ENCODE measurements around the gene WDR18.
A peak's percentile ranks its signal among the peaks of the same experiment; 100 is the strongest.
"Not testable (repeated sequence)": the region's sequence is repeated elsewhere in the genome, so short reads cannot be mapped to it uniquely, and the experiment has no call there.

Gene WDR18

DNA sequence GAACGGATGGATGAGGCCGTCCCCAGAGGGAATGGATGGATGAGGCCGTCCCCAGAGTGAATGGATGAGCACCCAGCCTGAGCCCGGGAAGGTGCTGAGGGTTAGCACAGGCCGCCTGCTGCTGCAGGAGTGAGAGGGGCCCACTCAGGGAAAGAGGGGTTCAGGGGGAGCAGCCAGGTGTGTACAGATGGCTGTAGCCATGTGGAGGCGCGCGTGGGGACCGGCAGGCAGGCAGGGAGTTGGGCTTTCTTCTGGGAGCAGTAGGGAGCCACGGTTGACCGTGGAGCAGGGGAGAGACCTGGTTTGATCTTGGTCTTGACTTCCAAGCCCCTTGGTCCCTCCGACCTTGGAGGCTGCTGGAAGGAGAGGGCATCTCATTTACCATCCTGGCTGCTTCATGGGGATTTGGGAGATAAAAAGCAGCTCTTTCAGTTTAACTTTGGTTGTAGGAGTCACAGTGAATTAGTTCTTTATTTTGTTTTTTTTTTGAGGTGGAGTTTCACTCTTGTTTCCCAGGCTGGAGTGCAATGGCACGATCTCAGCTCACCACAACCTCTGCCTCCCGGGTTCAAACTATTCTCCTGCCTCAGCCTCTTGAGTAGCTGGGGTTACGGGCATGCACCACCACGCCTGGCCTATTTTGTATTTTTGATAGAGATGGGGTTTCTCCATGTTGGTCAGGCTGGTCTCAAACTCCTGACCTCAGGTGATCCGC lies 33.6 kb upstream of the WDR18 start:
- no peak for DNase-seq (ENCODE audit: low read depth)

DNA sequence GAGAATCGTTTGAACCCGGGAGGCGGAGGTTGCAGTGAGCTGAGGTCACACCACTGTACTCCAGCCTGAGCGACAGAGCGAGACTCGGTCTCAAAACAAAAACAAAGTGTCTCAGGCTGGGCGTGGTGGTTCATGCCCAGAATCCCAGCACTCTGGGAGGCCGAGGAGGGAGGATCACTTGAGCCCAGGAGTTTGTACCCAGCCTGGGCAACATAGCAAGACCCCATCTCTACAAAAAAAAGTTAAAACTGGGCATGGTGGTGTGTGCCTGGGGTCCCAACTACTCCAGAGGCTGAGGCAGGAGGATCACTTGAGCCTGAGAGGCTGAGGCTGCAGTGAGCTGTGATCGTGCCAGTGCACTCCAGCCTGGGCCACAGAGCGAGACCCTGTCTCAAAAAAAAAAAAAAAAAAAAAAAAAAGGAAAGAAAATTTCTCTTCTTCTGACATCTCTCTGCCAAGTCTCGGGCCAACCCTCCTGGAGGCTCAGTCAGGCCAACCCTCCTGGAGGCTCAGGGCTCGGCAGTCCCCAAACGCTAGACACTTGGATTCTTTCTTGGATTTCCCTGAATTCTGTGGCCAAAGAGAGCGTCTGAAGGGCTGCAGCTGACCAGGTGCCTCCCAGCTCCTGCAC lies 32.0 kb upstream of the WDR18 start:
- no peak for DNase-seq (ENCODE audit: low read depth)

DNA sequence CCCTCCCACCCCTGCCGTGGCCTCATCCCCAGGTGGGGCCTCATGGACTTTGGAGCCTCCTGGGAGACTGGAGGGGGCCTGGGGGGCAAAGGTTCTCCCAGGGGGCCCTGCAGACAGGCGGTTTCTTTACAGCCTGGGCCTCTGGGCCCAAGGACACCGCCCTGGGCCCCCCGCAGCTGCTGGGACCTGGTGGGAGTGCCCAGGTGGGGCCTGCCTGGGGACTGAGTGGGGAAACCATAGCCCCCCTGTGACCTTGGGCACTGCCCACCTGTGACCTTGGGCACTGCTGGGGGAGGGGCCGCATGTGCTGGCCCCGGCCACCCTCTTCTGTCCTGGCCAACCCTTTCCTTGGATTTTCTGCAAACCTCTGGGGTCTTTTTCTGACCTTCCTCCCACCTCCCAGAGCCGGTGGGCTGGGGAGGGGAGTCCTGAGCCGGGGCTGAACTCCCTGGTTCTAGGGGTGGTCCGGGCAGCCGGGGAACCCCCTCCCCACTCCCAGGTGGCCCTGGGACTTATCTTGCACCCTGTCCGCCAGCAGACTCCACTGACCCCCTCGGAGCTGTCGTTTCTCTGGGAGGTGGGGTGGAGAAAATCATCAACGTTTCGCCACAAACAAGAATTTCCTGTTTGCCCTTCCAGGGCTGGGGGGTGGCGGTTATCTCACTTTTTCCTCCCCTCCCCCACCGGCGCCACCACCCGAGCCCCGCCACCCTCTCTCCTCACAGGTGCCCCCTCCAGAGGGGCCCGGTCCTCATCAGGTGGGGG lies 31.3 kb upstream of the WDR18 start:
- DNase-seq (ENCODE audit: low read depth): no peak

DNA sequence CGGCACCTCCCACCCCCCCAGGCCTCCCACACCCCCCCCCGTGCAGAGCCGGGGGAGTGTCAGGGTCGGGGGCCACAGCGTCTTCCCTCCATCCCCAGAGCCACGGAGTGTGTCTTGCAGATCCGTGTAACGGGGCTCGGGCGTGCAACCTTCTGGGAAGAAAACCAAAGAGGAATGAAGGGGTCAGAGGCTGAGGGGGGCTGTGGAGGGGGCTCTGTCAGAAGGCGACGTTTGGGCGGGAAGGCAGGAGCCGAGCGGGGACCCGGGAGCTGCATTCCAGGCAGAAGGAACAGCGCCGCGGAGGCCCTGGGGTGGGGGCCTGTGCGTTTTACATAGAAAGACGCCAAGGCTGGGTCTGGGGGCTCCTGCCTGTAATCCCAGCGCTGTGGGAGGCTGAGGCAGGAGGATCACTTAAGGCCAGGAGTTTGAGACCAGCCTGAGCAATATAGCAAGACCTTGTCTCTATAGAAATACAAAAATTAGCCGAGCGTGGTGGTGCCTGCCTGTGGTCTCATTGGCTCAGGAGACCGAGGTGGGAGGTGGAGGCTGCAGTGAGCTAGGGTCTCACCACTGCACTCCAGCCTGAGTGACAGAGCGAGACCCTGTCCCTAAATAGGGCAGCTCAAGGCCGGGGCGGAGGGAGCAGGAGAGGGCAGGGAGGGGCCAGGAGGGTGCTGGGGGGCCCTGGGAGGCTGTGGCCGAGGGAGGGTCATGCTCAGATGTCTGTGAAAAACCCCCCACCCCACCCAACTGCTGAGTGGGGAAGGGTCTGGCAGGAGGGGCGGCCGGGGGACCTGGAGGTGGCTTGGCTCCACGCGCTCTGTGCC lies 30.5 kb upstream of the WDR18 start:
- DNase-seq (ENCODE audit: low read depth): no peak

DNA sequence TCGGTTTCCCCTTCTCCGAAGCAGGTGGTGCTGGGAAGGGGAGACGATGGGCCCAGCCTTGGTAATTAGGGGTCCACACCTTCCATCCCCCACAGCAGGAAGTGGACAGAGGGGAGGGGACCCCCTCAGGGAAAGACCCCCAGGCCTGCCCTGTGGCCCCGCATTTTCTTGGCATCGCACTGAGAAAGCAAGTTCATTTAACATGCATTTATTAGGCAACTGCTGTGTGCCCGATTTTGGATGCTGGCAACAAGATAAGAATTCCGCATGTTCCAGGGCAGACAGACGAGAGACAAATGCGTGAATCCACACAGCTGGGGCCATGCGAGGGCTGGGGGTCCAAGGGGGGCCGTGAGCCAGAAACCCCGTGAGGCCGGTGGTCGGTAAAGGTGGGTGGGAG lies 29.9 kb upstream of the WDR18 start:
- DNase-seq (ENCODE audit: low read depth): no peak

DNA sequence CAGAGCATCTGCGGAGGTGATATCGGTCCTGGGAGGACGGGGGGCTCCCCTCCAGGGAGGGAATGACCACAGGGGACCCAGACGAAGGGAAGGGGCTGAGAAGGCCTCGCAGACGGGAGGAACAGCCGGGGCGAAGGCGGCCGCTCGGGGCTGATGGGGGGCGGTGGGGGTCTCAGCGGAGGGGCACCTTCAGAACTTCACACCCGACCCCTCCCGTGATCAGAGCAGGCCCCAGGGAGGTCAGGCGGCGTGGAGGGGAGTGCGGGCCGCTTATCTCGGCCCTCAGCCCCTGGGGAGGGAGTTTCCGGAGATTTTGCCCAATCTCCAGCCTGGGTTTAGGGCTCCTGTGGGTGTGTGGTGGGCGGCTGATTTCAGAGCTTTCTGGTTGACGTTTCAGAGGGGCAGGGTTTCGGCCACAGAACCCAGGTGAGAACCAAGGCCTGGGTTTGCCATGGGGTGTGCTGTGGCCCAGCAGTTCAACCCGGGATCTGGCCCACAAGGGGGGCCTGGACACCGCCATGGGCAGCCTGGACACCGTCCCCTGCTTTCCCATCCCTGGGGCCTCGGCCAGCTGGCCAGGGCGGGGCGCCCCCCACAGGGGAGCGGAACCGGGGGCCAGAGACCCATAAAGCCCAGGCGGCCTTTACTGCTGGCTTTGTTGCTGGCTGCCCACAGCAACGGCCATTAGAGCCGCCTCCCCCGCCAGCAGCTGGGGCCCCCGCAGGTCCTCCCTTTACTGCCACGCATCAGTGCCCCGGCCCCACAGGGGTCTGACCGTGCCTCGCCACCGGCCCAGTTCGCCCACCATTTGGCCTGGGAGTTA lies 29.3 kb upstream of the WDR18 start:
- DNase-seq (ENCODE audit: low read depth): no peak

DNA sequence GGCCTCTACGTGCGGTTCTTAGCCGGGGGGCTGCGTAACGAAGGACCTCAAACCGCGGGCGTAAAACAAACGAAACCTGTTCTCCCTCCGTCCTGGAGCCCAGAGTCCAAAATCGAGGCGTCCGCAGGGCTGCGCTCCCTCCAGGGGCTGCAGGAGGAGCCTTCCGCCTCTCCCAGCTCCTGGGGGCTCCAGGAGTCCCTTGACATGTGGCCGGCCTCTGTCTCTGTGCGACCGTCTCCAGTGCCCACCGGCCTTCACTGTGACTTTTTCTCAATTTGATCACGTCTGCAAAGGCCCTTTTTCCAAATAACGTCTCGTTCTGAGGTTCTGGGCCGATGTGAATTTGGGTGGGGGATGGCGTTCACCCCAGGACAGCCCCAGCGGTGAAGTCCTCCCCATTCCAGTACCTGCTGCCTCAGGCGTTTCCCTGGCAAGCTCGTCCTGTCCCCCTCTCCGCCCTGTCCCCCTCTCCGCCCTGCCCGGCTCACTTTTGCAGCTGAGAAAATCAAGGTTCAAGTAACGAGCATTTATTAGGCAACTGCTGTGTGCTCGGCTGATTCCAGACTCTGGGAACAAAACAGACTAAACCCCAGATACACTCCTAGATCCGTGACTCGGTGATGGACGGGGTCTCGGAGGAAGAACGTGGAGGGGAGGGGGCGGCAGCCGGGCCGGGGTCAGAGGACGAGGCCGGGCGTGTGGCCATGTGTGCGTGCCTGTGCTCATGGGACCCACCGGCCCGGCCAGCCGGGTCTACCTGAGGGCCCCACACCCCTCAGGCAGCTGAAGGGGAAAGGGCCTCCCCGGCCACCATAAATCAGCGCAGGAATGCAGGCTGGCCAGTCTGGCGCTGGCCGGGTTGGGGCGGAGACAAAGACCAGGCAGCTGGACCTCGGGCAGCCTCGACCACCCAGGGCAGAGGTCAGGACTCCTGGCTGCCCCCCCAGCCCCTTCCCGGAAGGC lies 28.1 kb upstream of the WDR18 start:
- DNase-seq (ENCODE audit: low read depth): no peak

DNA sequence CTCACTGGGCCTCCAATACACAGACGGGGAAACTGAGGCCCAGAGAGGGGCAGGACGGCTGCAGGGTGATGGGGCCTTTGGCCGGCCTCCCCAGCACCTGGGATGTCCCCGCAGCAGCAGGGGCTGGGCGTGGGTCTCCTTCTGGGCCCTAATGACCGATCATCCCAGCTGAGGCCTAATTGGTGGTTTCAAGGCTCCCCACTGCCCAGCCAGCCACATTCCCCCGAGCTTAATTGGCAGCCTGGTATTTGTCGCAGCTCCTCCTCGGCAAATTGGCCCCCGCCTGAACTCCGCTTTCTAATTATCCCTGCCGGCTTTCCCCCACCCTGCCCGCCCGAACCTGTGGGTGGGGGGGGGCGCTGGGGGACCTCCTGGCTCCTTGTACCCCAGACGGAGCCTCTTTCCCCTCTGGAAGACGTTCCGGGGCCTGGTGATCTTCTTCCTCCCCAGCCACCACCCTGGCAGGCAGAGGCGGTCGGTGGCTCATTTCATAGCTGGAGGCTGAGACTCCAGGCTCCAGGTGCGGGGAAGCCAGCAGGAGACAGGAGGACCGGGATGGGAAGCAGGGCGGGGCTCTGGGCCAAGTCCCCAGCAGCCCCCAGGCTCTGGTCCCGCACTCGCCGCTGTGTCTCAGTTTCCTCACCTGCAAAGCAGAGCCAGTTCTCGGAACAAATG lies 27.2 kb upstream of the WDR18 start:
- DNase-seq (ENCODE audit: low read depth): no peak

DNA sequence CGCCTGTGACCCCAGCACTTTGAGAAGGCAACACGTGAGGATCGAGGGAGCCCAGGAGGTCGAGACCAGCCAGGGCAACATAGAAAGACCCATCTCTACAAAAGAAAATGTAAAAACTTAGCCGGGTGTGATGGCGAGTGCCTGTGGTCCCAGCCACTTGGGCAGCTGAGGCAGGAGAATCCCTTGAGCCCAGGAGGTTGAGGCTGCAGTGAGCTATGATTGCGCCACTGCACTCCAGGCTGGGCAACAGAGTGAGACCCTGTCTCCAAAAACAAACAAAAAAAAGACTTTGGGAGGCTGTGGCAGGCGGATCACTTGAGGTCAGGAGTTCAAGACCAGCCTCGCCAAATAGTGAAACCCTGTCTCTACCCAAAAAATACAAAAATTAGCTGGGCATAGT lies 26.6 kb upstream of the WDR18 start:
- not testable (repeated sequence) for DNase-seq (ENCODE audit: low read depth)

DNA sequence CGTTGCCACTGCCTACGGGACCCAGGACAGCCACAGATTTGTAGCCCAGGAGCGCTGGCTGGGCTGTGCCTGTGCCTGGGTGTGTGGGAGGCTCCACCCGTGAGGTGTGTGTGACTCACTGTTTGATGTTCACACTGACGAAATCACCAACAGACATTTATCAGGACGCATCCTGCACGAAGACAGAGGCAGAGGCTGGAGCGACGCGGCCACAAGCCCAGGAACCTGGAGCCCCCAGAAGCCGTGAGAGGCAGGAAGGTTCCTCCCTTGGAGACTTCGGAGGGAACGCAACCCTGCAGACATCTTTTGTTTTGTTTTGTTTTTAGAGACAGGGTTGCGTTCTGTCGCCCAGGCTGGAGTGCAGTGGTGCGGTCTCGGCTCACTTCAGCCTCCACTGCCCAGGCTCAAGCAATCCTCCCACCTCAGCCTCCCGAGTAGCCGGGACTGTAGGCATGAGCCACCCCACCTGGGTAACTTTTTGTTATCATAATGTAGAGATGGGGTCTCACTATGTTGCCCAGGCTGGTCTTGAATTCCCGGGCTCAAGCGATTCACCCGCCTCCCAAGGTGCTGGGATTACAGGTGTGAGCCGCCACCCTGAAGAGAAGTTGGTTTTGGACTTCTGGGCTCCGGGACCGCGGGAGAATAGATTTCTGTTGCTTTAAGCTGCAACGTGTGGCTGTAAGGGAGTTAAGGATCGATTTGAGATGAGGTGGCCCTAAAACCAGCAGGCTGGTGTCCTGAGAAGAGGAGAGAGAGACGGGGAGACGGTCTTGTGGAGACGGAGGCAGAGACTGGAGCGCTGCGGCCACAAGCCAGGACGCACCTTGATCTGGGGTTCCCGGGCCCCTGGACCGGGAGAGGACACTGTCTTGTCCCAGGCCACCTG lies 24.9 kb upstream of the WDR18 start:
- DNase-seq (ENCODE audit: low read depth): peak; percentile 31

DNA sequence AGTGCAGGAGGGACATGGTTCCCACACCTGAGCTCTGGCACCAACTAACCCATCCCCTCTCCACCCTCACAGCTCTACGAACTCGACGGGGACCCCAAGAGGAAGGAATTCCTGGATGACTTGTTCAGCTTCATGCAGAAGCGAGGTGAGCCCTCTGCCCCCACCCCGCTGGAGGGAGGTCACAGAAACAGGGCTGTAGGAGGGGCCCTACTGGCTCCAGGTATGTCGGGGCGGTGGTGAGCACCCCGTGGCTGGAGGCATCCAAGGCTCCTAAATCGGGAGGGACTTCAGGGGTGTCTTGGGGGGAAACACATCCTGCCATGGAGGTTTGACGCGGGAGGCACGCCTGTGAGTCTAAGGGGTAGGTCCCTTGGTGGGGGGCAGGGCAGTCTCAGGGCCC lies 24.1 kb upstream of the WDR18 start:
- no peak for DNase-seq (ENCODE audit: low read depth)

DNA sequence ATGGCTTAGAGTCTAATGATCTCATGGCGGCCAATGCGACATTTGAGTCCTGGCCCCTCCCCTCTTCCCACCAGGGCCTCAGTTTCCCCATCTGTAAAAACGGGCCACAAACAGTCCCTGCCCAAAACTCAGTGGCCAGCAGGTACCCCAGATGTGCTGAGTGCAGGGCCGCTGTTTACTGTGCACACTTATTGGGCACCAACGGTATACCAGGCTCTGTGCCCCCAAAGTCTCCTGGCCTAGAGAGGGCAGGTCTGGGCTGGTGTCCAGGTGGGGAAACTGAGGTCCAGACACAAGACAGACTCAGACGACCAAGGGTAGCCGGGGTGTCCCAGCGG lies 23.6 kb upstream of the WDR18 start:
- DNase-seq (ENCODE audit: low read depth): no peak

DNA sequence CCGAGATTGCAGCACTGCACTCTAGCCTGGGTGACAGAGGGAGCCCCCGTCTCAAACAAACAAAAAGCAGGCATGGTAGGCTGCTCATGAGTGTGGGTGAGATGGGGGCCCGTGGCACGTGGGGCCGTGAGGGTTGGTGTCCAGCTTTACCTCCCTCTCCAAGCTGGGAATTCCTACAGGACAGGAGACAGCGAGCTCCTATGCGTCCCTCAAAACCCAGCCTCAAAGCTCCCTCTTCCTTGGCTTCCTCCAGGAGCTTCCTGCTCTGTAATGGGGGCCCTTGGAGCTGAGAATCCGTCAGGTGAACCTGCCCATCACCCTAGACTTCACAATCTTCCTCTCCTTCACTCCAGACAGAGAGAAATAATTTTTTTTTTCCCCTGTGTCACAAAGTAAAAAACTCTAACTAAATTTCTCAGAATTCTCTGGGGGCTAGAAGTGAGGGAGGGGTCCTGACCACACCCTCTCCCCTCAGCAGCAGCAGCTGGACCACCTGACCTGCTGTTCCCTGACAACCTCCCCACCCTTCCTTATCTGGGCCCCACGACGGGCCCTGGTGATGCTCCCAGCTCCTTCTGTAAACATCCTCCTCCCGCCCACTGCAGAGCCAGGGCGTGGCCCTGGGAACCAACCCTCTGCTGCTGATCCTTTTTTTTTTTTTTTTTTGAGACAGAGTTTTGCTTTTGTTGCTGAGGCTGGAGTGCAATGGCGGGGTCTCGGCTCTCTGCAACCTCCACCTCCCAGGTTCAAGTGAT lies 22.1 kb upstream of the WDR18 start:
- no peak for DNase-seq (ENCODE audit: low read depth)

DNA sequence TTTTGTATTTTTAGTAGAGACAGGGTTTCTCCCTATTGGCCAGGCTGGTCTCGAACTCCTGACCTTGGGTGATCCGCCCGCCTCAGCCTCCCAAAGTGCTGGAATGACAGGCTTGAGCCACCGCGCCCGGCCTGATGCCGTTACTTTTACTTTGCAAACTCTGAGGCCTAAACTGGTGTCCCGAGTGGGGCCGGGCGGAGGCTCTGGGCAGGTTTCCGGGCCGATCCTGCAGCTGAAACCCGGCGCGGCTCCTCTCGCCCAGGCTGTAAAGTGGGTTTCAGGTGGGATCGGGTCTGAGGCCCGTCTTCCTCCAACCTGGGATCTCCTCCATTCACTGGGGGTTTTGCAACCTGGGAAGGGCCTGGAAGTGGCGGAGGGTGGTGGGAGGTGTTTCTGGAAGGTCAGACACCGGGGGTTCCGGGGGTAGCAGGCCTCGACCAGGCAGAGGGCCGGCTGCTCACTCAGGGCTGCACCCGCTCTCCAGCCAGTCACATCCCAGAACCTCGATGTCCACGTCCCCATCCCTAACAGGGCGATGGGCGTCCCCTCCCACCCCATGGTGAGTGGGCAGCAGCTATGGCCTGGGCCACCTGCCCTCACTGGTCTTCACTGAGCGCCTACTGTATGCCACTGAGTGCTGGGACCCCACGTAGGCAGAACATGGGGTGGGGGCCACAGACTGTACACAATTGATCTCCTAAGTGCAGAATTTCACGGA lies 21.3 kb upstream of the WDR18 start:
- no peak for DNase-seq (ENCODE audit: low read depth)

DNA sequence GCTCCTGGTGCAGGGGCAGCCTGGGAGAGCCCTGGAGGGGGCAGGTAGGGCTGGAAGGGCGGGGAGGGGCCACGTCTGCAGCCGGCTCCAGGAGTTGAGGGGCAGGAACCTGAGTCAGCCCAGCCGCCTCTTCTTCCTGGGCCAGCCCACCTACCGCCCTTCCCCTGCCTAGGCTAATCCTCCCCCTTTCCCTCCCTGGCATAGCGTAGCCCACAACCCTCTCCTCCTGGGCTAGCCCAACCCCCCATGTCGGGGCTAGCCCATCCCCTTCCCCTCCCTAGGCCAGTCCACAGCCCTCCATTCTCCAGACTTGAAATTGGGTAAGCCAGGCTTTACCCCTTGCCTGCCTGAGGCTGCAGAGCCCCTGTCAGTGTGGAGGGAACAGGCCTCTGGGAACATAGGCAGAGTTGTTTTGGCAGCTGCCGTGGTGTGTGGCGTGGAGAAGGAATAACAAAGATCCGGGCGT lies 20.6 kb upstream of the WDR18 start:
- DNase-seq (ENCODE audit: low read depth): no peak

DNA sequence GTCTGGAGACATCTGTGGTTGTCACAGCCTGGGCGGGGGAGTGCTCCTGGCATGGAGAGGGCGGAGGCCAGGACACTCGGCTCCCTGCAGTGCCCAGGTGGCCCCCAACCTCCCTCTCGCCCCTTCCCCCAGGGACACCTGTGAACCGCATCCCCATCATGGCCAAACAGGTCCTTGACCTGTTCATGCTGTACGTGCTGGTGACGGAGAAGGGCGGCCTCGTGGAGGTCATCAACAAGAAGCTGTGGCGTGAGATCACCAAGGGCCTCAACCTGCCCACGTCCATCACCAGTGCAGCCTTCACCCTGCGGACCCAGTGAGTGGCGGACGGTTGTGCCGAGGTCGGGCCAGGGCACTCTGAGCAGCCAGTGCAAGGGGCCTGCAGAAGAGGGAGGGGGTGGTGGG lies 20.0 kb upstream of the WDR18 start:
- no peak for DNase-seq (ENCODE audit: low read depth)
